Esophagus squamous epithelium (tissue), 4 donors: ENCODE data around the gene PEA15.

Experiments
- CTCF ChIP-seq, 6 experiments: fragments of 450-650 bp in 4 of 6; fragments of 200-600 bp in 2 of 6; sonication (generic) in 2 of 6; IDR thresholded peaks; one replicate each; pipeline ENCODE4 v1.5.1; 2016 to 2019; ENCODE audit warnings: antibody characterized with exemption in 6 of 6, mild to moderate bottlenecking in 4 of 6, moderate library complexity in 4 of 6
- POLR2A ChIP-seq, 4 donors: fragments of 450-650 bp; IDR thresholded peaks; one replicate each; pipeline ENCODE4 v1.6.1; 2017; ENCODE audit warnings: antibody characterized with exemption in 4 of 4, mild to moderate bottlenecking in 4 of 4, moderate library complexity in 3 of 4

DNA sequence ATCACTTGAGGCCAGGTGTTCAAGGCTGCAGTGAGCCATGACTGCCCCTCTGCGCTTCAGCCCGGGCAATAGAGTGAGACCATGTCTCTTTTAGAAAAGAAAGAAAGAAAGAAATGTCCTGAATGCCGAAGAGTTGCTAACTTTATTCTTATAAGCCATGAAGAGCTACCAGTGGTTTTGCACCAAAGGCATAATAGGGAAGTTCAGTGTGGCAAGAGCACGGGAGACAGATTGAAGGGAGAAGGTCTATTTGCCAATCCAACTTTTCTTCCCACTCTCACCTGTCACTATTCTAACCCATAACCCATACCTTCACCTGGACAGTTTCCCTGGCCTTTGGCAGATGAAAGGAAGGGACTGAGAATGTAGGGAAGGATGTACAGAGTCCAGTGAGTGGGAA lies 4.4 kb upstream of the PEA15 start:
- TF ChIP-seq POLR2A (IDR thresholded peaks at IDR 0.05): no peak
- no peak for TF ChIP-seq CTCF (IDR thresholded peaks at IDR 0.05)
